Hepatocyte (in vitro differentiated cells): ENCODE measurements around the gene CDK9. TPM values are rescaled to one million over a fixed set of nuclear protein-coding genes. Genes with fewer than 3 reads are reported as not detected.

Experiments used
- DNase-seq: peaks from one replicate; pipeline ENCODE4 v3.0.0-alpha.2; 2016; ENCODE audit warnings: low spot score
- H2AFZ ChIP-seq: fragments of 200-600 bp; sonication (generic); 2 replicates; pipeline ENCODE4 v1.6.0; 2016; ENCODE audit warnings: antibody characterized with exemption, mild to moderate bottlenecking
- H3K27ac ChIP-seq: fragments of 200-600 bp; sonication (generic); 2 replicates; pipeline ENCODE4 v1.5.1; 2016; ENCODE audit warnings: mild to moderate bottlenecking
- H3K27me3 ChIP-seq: fragments of 200-600 bp; sonication (generic); 2 replicates; pipeline ENCODE4 v1.6.1; 2016
- H3K36me3 ChIP-seq: fragments of 200-600 bp; sonication (generic); replicated peaks from 2 replicates; pipeline ENCODE4 v1.5.1; 2016; ENCODE audit warnings: low read depth; ENCODE audit not compliant: insufficient read depth
- H3K4me1 ChIP-seq: fragments of 200-600 bp; sonication (generic); 2 replicates; pipeline ENCODE4 v1.5.1; 2016; ENCODE audit warnings: mild to moderate bottlenecking, moderate library complexity; ENCODE audit not compliant: insufficient read depth
- H3K4me2 ChIP-seq: fragments of 200-600 bp; sonication (generic); 2 replicates; pipeline ENCODE4 v1.6.0; 2016
- H3K4me3 ChIP-seq: fragments of 200-600 bp; sonication (generic); 2 replicates; pipeline ENCODE4 v1.5.1; 2016; ENCODE audit warnings: mild to moderate bottlenecking
- H3K79me2 ChIP-seq: fragments of 200-600 bp; sonication (generic); 2 replicates; pipeline ENCODE4 v1.6.0; 2017; ENCODE audit warnings: mild to moderate bottlenecking
- H3K9me2 ChIP-seq: fragments of 200-600 bp; sonication (generic); replicated peaks from 2 replicates; pipeline ENCODE4 v1.6.0; 2017; ENCODE audit warnings: mild to moderate bottlenecking; ENCODE audit not compliant: insufficient read depth
- H3K9me3 ChIP-seq: fragments of 200-600 bp; sonication (generic); 2 replicates; pipeline ENCODE4 v1.5.1; 2016; ENCODE audit warnings: low read depth, mild to moderate bottlenecking
- H4K20me1 ChIP-seq: fragments of 200-600 bp; sonication (generic); 2 replicates; pipeline ENCODE4 v1.6.0; 2016; ENCODE audit warnings: mild to moderate bottlenecking; ENCODE audit not compliant: insufficient read depth, poor library complexity, severe bottlenecking
- CTCF ChIP-seq: fragments of 200-600 bp; sonication (generic); IDR thresholded peaks from 2 replicates; pipeline ENCODE4 v1.5.1; 2016; ENCODE audit warnings: antibody characterized with exemption, mild to moderate bottlenecking; ENCODE audit not compliant: poor library complexity
- EZH2 ChIP-seq: fragments of 200-600 bp; sonication (generic); IDR thresholded peaks from 2 replicates; pipeline ENCODE4 v1.6.1; 2016; ENCODE audit warnings: antibody characterized with exemption, mild to moderate bottlenecking, borderline replicate concordance
- EZH2phosphoT487 ChIP-seq: fragments of 200-600 bp; sonication (generic); IDR thresholded peaks from one replicate; pipeline ENCODE4 v1.6.1; 2018; ENCODE audit warnings: antibody characterized with exemption, mild to moderate bottlenecking, low read depth, moderate library complexity; ENCODE audit not compliant: unreplicated experiment, severe bottlenecking
- WGBS: methylation state at CpG from one replicate; pipeline ENCODE4 v1.1.6; 2016; ENCODE audit warnings: low lambda C conversion rate; ENCODE audit errors: missing lambda C conversion rate; 5-methylcytosine and 5-hydroxymethylcytosine counted together
- polyA plus RNA-seq: library from polyadenylated mRNA; unstranded; fragments of >200 nt; fragmentation: Nextera tagmentation; extraction: Ambion mirVana; gene quantifications from 2 replicates; pipeline ENCODE4 v1.2.1, GENCODE V29; 2016
- total RNA-seq: library from RNA; depleted of rRNA; stranded (reverse); fragments of >200 nt; gene quantifications from 2 replicates; pipeline ENCODE4 v1.2.3, GENCODE V29; 2014

CDK9 gene
- total and polyA plus RNA-seq, 2 experiments from 2014 or later = 84.6 to 91.4 TPM

GRCh38 chr9:127794001-127794791 is 8.4 kb downstream of the CDK9 start:
- Histone ChIP-seq H3K79me2 (peaks cover 14% of the 10 kb centered on the region), H3K4me2 (no peak overlapping the region), H3K36me3 (no peaks in the 10 kb centered on the region), H3K4me1 (peaks cover 12% of the 10 kb centered on the region), H3K27me3 (no peaks in the 10 kb centered on the region), H3K9me2 (no peaks in the 10 kb centered on the region), H3K9me3 (no peaks in the 10 kb centered on the region), H4K20me1 (peaks cover 22% of the 10 kb centered on the region), H2AFZ (no peak overlapping the region), H3K4me3 (no peak overlapping the region), H3K27ac (no peak overlapping the region)
- DNase-seq = no peak
- TF ChIP-seq EZH2phosphoT487 (no peak), EZH2 (no peak), CTCF (no peak)
- WGBS = 84% methylated on average over 14 of the region's 14 CpGs

- Histone ChIP-seq H3K79me2 (no peaks in the 10 kb centered on the region), H3K4me2 (no peak overlapping the region), H3K36me3 (no peaks in the 10 kb centered on the region), H4K20me1 (peaks cover 4% of the 10 kb centered on the region), H3K4me3 (no peak overlapping the region), H2AFZ (no peak overlapping the region), H3K27me3 (no peaks in the 10 kb centered on the region), H3K9me3 (no peaks in the 10 kb centered on the region), H3K9me2 (no peaks in the 10 kb centered on the region), H3K27ac (no peak overlapping the region), H3K4me1 (peaks cover 15% of the 10 kb centered on the region)
- 75% methylated on average over 8 of the region's 8 CpGs for WGBS
- TF ChIP-seq CTCF (no peak), EZH2phosphoT487 (no peak), EZH2 (no peak)
- DNase-seq = no peak
Measured at GRCh38 chr9:127796225-127796813, 10.5 kb downstream of the CDK9 start.

GRCh38 chr9:127796852-127797370 is 11.1 kb downstream of the CDK9 start:
- H2AFZ ChIP-seq = no peak overlapping the region
- no peak overlapping the region for H3K4me3 ChIP-seq
- no peaks in the 10 kb centered on the region for H3K9me3 ChIP-seq
- H3K27ac ChIP-seq = no peak overlapping the region
- H3K27me3 ChIP-seq = no peaks in the 10 kb centered on the region
- no peak overlapping the region for H3K4me2 ChIP-seq
- no peaks in the 10 kb centered on the region for H3K79me2 ChIP-seq
- 53% methylated on average over 11 of the region's 11 CpGs for WGBS
- no peak for TF ChIP-seq EZH2
- TF ChIP-seq EZH2phosphoT487 = no peak
- no peak for DNase-seq
- no peaks in the 10 kb centered on the region for H3K9me2 ChIP-seq
- H3K4me1 ChIP-seq = peaks cover 20% of the 10 kb centered on the region
- H4K20me1 ChIP-seq = no peaks in the 10 kb centered on the region
- no peaks in the 10 kb centered on the region for H3K36me3 ChIP-seq
